ENCODE measurements around the gene RAB31. TPM values are rescaled to one million over a fixed set of nuclear protein-coding genes. Genes with fewer than 3 reads are reported as not detected.
A peak's percentile ranks its signal among the peaks of the same experiment; 100 is the strongest.

RAB31 gene
- total and polyA plus RNA-seq, 2 of the 13 experiments (the other 11 are each of a cell fraction or from before 2014, with no cell fraction given), result 1.1 to 1.7 TPM

GRCh38 chr18:9771261-9771976, 63.3 kb downstream of the RAB31 start (continued):
- TF ChIP-seq PRDM4 (CRISPR knock-in tag; IDR thresholded peaks at IDR 0.05; ENCODE audit: borderline replicate concordance) (no peak), ZNF782 (CRISPR knock-in tag; IDR thresholded peaks at IDR 0.05; ENCODE audit: borderline replicate concordance) (no peak), KDM2A (CRISPR knock-in tag; IDR thresholded peaks at IDR 0.05; ENCODE audit: borderline replicate concordance, low read depth) (peak; percentile 72), STAG1 (CRISPR knock-in tag; IDR thresholded peaks at IDR 0.05) (peak; percentile 95), MZF1 (CRISPR knock-in tag; IDR thresholded peaks at IDR 0.05; ENCODE audit: borderline replicate concordance) (no peak), BCL3 (CRISPR knock-in tag; IDR thresholded peaks at IDR 0.05) (0 out of 2 replicates have a peak, but pooled peaks have one; percentile 40), MAF1 (CRISPR knock-in tag; IDR thresholded peaks at IDR 0.05; ENCODE audit: borderline replicate concordance) (no peak), POGK (CRISPR knock-in tag; conservative IDR thresholded peaks at IDR 0.05) (0 out of 2 replicates have a peak, but pooled peaks have one; percentile 52), CBX2 (IDR thresholded peaks at IDR 0.05; ENCODE audit: low read depth, low read length) (no peak), CBX2 (CRISPR knock-in tag; IDR thresholded peaks at IDR 0.05; ENCODE audit: low read depth) (no peak), ELF3 (CRISPR knock-in tag; IDR thresholded peaks at IDR 0.05) (peak; percentile 43; the same call in 1 of the 2 replicates), SALL1 (CRISPR knock-in tag; IDR thresholded peaks at IDR 0.05) (peak; percentile 80), ZSCAN21 (CRISPR knock-in tag; IDR thresholded peaks at IDR 0.05; ENCODE audit: borderline replicate concordance) (0 out of 2 replicates have a peak, but pooled peaks have one; percentile 38), HBP1 (CRISPR knock-in tag; IDR thresholded peaks at IDR 0.05; ENCODE audit: low read depth) (0 out of 2 replicates have a peak, but pooled peaks have one; percentile 47), ZNF564 (CRISPR knock-in tag; IDR thresholded peaks at IDR 0.05) (peak; percentile 81; the same call in 1 of the 2 replicates)
- TF ChIP-seq, protein P1, sequence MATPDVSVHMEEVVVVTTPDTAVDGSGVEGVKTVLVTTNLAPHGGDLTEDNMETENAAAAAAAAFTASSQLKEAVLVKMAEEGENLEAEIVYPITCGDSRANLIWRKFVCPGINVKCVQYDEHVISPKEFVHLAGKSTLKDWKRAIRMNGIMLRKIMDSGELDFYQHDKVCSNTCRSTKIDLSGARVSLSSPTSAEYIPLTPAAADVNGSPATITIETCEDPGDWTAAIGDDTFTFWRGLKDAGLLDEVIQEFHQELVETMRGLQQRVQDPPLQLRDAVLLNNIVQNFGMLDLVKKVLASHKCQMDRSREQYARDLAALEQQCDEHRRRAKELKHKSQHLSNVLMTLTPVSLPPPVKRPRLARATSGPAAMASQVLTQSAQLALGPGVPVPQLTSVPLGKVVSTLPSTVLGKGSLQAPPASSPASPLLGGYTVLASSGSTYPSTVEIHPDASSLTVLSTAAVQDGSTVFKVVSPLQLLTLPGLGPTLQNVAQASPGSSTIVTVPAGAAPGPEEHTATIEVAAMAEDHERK (CRISPR knock-in tag; IDR thresholded peaks at IDR 0.05; ENCODE audit: low read depth), result no peak
- TF ChIP-seq, protein P2, sequence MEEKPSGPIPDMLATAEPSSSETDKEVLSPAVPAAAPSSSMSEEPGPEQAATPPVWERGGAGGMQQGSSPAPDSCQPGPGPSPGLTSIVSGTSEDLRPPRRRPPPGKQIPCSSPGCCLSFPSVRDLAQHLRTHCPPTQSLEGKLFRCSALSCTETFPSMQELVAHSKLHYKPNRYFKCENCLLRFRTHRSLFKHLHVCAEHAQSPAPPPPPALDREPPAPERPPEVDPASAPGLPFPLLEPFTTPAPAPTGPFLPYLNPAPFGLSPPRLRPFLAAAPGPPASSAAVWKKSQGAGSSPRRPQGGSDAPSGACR (CRISPR knock-in tag; IDR thresholded peaks at IDR 0.05), result 0 out of 2 replicates have a peak, but pooled peaks have one; percentile 39
